H54 (cell line): ENCODE results near the gene SLIT3.

Source experiments
- DNase-seq: peaks from one replicate; pipeline ENCODE4 v3.0.0; 2011; ENCODE audit warnings: low spot score, mixed read lengths; ENCODE audit not compliant: insufficient read length
- FAIRE-seq: peaks from 3 replicates; lab custom pipeline; 2011; peaks lifted over from hg19 to GRCh38; lab: Jason Lieb, UNC
- POLR2A ChIP-seq: IDR thresholded peaks from 2 replicates; pipeline ENCODE4 v1.6.1; 2011; ENCODE audit warnings: low read depth, mild to moderate bottlenecking, low read length

The SLIT3 gene

DNA sequence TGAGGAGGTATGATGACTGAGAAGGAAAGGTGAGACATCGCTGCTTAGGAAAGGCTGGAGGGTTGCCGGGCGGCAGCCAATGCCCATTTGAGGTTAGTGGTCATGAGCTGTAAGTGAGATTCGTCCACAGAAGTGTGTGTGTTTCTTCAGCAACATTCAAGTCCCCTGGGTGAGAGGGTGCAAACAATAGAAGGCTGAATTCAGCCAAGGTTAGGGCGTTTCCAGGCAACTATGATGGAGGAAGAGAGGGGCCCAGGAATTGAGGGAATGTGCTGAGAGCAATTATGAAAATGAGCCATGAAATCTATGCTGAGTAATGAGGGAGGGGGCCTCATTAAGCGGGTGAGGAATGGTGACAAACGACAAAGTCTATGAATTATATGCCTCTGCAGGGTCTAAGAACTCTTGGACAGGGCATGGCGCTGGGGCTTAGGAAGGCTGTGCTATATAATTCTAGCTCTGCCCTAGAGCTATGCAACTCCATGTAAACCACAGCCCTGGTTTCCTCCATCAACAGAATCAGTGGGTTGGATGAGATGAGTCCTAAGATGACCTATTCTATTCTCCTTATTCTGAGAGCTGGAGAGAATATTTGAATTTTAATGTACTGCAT is 96.0 kb downstream of the SLIT3 start:
- DNase-seq (no peak), FAIRE-seq (no peak)
- TF ChIP-seq POLR2A, result no peak

DNA sequence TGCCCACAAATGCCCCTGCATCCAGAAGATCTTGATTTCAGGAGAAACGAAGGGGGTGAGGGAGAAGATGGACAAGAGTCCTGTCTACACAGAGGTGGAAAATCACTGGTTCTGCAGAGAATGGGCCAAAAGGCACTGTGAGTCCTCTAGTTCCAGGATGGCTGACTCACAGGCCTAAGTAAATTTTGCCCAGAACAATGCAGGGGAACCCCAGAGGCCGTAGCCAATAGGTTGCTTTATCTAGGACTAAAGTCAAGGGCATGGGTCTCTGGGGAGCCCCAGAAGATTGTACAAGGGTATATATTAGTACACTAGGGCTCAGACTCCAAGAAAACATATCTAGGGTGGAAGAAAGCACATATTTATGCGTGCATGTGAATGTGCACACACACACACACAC is 98.0 kb downstream of the SLIT3 start:
- TF ChIP-seq POLR2A, result no peak
- FAIRE-seq, result no peak

DNA sequence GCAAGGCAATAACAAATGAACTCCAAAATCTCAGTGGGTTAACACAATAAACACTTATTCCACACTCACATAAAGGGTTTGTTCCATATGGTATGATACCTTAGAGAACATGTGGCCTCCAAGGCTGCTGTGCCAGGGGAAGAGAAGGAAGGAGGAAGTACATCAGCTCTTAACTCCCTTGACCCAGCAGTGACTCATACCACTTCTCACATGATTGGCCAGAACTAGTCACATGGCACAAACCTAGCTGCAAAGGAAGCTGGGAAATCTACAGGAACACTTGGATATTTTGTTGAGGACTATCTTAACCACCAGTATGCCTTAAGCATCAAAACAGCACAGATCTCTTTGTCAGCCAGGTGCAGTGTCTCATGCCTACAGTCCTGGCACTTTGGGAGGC is 99.3 kb downstream of the SLIT3 start:
- TF ChIP-seq POLR2A, result no peak
- DNase-seq, result no peak
- no peak for FAIRE-seq

More for the DNA sequence above, 98.0 kb downstream of the SLIT3 start:
- DNase-seq, result no peak

DNA sequence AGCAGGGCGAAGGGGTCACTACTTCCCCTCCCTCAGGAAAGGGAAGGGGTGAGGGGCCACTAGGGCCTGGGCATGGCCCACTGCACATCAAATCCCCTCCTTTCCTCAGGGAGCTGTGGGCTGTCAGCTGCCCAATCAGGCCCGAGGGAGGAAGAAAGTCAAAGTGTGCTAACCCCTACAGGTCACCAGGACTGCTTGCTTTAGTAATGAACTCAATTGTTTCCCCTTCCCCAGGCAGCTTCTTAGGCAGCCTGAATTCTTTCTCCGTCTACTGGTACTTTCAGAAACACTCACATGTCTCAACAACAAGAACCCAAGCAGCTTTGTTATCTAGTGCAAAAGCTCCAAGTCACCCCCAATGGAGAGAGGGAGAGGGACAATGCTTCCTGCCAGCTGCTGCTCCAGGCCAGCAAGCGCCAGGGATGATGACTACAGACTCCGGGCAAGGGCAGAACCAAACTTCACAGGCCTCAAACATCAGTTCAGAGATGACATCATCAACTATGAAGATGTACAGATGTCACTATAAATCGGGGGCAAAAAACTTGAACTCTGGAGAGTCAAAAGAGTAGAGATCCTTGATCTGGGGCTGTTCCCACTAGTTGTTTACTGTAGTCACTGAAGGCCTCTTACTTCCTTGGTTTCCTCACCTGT is 100.7 kb downstream of the SLIT3 start:
- DNase-seq, result no peak
- no peak for TF ChIP-seq POLR2A
- FAIRE-seq, result no peak

DNA sequence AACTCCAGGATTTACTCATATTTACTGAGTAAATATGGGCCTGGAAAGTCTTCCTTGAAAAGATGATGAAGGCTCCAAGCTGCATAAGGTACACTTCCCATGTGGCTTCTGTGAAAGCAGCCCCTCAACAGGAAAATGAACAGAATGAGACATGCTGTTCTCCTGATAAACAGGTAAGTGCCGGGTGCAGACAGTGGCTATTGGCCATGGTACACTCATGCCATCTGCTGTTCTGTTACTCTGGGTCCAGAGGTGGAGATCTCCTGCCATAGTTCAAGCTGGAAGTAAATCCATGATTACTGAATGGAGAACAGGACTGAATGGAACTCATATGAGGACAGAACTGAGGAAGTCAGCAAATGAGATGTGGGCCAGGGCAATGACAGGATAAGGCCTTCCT is 103.6 kb downstream of the SLIT3 start:
- no peak for TF ChIP-seq POLR2A
- FAIRE-seq, result no peak
- DNase-seq, result no peak

DNA sequence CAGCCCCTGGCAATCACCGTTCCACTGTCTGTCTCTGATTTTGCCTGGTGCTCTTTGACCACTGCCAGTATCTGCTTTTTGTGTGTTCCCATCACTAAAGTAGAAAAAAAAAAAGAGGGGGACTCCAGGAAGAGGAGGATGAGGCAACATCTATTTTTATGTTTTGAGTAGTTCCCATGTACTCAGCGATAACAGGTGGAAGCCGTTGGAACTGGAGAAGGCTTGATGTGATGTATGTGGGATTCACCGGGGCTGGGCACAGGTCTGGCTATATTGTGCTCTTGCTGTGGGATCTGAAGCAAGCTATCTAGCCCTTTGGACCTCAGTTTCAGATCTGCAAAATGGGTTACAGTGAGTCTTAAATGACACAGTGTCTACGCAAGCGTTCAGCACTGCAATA is 104.9 kb downstream of the SLIT3 start:
- DNase-seq (no peak), FAIRE-seq (no peak)
- TF ChIP-seq POLR2A, result no peak

DNA sequence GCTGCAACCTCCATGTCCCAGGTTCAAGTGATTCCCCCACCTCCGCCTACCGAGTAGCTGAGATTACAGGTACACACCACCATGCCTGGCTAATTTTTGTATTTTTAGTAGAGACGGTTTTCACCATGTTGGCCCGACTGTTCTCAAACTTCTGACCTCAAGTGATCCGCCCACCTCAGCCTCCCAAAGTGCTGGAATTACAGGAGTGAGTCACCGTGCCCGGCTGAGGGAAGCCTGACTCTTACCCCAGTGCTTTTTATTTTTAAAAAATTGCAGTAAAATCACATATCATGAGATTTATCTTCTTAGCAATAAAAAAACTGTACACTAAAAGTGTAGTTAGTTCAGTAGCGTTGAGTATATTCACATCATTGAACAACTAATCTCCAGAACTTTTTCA is 105.3 kb downstream of the SLIT3 start:
- TF ChIP-seq POLR2A, result no peak
- FAIRE-seq (no peak), DNase-seq (no peak)

DNA sequence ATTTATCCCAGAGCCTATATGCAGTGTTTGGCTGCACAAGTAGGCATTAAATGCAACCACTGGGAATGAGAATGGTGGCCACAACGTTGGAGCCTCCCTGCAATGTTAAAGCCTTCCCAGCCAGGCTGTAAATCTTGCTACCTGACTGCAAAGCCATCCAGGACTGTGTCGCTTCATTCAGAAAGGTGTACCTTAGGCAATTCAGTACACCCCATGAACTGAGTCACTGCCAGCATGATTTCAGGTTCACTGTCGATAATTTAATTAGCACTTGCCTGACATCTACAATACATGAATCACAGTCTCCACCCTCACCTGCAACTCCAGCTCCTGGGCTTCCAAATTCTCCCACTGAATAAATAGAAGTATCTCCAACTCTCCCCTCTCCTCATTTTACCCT is 108.4 kb downstream of the SLIT3 start:
- DNase-seq, result no peak
- no peak for FAIRE-seq
- TF ChIP-seq POLR2A, result no peak

DNA sequence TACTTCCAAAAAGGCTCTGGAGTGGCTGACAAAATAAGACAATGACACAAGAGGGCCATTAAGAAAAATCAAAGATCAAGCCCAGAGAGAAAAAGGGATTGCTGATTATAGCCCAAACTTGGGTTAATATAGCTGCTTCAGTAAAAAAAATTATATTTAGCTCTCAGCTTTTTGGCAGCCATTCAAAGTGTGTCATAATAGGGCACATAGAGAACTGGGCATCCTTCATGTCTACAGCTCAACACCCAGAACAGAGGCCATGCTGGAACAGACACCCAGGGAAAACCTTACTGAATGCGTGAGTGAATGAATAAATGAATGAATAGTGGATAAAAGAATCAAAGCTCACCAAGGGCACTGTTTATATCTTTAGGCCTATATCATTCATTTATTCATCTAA is 110.1 kb downstream of the SLIT3 start:
- no peak for FAIRE-seq
- no peak for TF ChIP-seq POLR2A

DNA sequence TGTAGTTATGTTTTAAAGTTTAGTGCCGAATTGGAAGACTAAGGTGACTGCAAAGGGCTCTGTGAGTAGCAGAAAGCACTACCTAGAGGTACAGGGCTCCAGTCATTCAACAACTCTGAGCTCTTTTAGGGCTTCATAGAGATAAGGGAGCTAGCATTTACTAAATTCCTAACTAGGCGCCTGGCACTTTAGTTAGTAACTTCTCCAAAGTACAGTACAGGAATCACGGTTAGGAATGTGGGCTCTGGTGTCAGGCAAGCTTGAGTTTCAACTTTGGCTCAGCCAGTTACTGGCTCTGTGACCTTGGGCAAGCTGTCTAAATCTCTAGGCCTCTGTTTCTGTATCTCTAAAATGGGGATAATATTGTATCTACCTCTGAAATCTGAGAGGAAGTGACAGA is 115.3 kb downstream of the SLIT3 start:
- no peak for TF ChIP-seq POLR2A
- FAIRE-seq, result no peak
- DNase-seq, result no peak

More for the DNA sequence above, 110.1 kb downstream of the SLIT3 start:
- DNase-seq, result no peak

DNA sequence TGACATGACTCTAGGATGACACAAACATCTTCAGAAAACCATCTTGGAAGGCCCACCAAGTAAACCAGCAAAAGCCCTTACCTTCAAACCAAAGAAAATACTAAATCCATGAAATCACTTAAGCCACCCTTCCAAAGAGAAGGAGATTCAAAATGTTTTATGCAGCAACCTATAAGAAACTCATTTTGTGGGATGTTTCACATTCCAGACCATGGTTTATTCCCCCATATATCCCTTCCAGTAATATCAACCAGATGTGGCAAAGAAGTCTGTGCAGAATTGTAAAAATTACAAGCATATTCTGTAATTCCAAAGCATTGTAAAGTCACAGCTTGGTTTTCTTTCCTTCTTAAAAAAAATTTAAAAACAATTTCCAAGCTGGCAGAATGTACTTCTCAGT is 117.4 kb downstream of the SLIT3 start:
- no peak for DNase-seq
- TF ChIP-seq POLR2A, result no peak
- FAIRE-seq, result no peak

DNA sequence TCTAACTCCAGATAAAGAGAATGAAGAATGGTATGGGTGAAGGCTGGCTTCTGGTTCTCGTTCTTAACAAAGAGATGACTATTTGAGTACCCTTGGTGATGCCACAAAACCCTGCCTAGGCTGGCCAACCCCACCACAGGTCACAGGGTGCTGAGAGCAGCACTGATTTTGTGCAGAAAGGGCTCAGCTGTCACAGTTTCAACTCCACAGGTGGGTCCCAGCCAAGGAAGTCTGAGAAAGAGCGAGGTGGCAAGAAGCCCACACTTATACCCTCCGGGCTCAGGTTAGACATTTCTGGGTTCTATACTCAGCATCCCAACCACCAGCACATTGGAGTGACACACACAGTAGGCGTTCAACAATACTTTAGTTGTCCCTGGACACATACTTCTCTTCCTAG is 118.1 kb downstream of the SLIT3 start:
- no peak for FAIRE-seq
- no peak for TF ChIP-seq POLR2A
- DNase-seq, result no peak

DNA sequence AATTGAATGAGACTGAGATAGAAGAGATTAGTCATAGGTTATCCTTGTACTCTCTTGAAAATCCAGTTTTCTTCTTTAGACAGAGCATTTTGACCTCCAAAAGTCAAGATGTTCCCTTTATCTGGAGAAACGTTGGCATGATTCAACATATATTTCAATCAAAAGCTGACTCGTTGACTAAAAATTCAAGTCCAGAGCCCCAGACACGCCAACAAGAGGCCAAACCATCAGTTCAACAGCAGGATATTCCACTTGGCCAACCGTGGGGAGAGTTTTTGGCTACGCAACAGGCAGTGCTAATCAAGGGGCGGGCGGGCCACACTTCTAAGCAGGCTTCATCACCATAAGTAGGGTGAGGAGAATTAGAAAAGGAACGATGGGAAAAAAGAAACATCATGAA is 119.1 kb downstream of the SLIT3 start:
- no peak for FAIRE-seq
- TF ChIP-seq POLR2A, result no peak
- DNase-seq, result peak; percentile 20

DNA sequence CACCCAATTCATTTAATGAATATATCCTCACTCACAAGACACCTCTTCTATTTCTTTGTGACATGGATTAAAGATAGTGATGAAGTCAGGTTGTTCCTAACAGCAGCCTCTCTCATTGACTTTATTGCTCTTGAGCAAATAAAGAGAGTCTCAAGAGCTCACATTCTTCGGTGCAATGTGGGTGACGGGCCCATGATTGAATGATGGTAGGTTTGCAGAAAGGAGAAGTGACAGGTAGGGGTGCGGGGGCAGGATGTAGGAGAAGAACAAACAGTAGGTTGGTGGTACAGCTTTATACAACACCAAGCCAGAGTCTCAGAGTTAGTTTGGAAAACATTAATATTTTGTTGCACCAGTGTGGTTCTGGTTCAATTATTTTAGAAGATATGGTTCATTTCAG is 122.2 kb downstream of the SLIT3 start:
- no peak for DNase-seq
- FAIRE-seq, result no peak
- TF ChIP-seq POLR2A, result no peak

DNA sequence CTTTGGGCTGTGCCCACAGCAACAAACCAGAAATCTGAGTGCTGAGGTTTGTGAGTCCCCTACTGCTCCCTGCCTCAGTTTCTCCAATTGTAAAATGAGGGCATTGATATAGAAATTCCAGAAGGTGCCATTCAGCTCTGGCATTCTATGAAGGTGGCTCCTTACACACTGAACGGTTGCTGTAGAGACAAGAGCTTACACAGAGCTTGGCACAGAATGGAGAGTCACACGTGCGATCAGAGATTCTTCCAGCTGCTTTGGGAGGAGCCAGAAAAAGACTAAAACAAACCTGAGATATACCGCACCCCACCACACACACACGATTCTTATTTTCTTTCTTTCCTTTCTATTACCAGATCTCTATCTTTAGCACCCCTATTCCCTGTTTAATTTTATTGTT is 122.7 kb downstream of the SLIT3 start:
- no peak for TF ChIP-seq POLR2A
- FAIRE-seq, result no peak
- no peak for DNase-seq
